ENCODE measurements around the gene RASA4B.

- TF ChIP-seq CTCF (IDR thresholded peaks at IDR 0.05 in 8 of 11, conservative IDR thresholded peaks at IDR 0.05 in 3 of 11): no peak
- TF ChIP-seq POLR2A (IDR thresholded peaks at IDR 0.05): no peak
Measured at GRCh38 chr7:102439963-102440795, 77.4 kb downstream of the RASA4B start.

All from spleen (tissue), 7 donors.